ENCODE data around the gene MEGF11. TPM values are rescaled to one million over a fixed set of nuclear protein-coding genes. Genes with fewer than 3 reads are reported as not detected.

Gene MEGF11
- total RNA-seq, 1 experiment from 2014 or later, result 1.2 TPM

DNA sequence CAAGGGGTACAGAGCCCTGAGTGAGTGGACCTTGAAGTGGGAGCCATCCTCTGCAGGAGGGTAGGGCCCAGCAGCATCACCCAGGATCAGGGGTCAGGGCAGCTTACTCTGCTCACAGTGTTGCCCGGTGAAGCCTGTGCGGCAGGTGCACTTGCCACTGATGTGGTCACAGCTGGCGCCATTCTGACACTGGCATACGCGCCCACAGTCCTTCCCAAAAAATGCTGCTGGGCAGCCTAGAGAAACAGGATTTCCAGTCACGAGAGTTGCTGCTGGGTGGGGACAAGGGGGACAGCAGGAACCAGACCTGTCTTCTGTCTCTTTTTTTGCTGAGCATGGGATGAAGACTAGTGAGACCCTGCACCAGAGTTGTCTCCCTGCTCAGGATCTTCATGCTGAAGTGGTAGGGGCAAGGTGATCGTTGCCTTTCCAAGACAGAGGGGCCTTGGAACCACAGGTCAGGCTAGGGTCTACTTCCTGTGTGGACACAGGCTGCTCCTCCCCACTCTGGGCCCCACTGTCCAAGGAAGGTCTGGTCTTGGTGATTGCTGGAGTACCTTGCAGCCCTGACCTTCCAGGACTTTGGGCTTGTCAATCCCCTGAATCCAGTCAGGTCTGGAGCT is 337.4 kb downstream of the MEGF11 start:
- Mint-ChIP-seq H3K4me3 (no peak overlapping the region), H3K4me1 (peaks cover 21 to 22% of the 10 kb centered on the region in 2 experiments), H3K36me3 (ENCODE audit: insufficient read depth in 1 of 3, low read depth in 3 of 3) (peaks cover 0 to 1% (median 0%) of the 10 kb centered on the region in 3 experiments; a peak in 2 of 7 replicates), H3K27ac (peak overlapping the region in 1 of 3 experiments; percentile 18; a peak in 3 of 7 replicates), H3K9me3 (no peaks in the 10 kb centered on the region), H3K27me3 (ENCODE audit: low read depth) (no peaks in the 10 kb centered on the region)
- Histone ChIP-seq H3K27ac (ENCODE audit: insufficient read length, low read depth, low read length) (no peak overlapping the region), H3K79me2 (ENCODE audit: insufficient read depth, low read length) (no peaks in the 10 kb centered on the region), H2BK12ac (ENCODE audit: insufficient read length, low read depth, low read length) (no peak overlapping the region), H4K20me1 (ENCODE audit: control insufficient read depth, insufficient read depth, insufficient read length) (no peaks in the 10 kb centered on the region), H3K4me2 (ENCODE audit: insufficient read depth, insufficient read length, low read length) (no peak overlapping the region), H2BK5ac (ENCODE audit: insufficient read length, low read length) (no peak overlapping the region), H3K79me1 (ENCODE audit: insufficient read depth, low read depth, low read length, poor library complexity, severe bottlenecking) (no peaks in the 10 kb centered on the region), H3K56ac (ENCODE audit: insufficient read length, low read depth, low read length) (no peak overlapping the region), H3K9ac (ENCODE audit: extremely low read depth, insufficient read length, low read length) (no peak overlapping the region), H2BK20ac (ENCODE audit: low read depth, low read length, poor library complexity, severe bottlenecking) (no peak overlapping the region), H4K8ac (replicated peaks; ENCODE audit: insufficient read length, low read depth, low read length) (no peak overlapping the region), H4K5ac (ENCODE audit: insufficient read length, low read depth, low read length) (no peak overlapping the region), H3K18ac (ENCODE audit: insufficient read length, low read depth, low read length) (no peak overlapping the region), H3T11ph (ENCODE audit: low read length) (no peak overlapping the region), H3K14ac (ENCODE audit: insufficient read depth, low read length) (peak overlapping the region; percentile 6; the same call in 1 of the 2 replicates), H2BK120ac (ENCODE audit: low read depth, low read length, poor library complexity, severe bottlenecking) (no peak overlapping the region), H3K23me2 (ENCODE audit: insufficient read length, low read depth, low read length, poor library complexity, severe bottlenecking) (no peaks in the 10 kb centered on the region), H3K4ac (ENCODE audit: low read depth, low read length) (no peak overlapping the region), H3K4me1 (ENCODE audit: insufficient read depth, low read length) (no peaks in the 10 kb centered on the region), H2AK5ac (ENCODE audit: insufficient read length, low read length) (no peak overlapping the region), H2AFZ (ENCODE audit: low read length) (no peak overlapping the region), H4K91ac (ENCODE audit: insufficient read length, low read depth, low read length) (no peak overlapping the region), H3K23ac (ENCODE audit: insufficient read length, low read depth, low read length) (no peak overlapping the region), H2BK15ac (ENCODE audit: low read depth, low read length) (no peak overlapping the region), H3K27me3 (ENCODE audit: insufficient read depth, low read length) (no peaks in the 10 kb centered on the region), H3K9me3 (ENCODE audit: control insufficient read depth, low read depth, low read length) (no peaks in the 10 kb centered on the region)
- no peak for DNase-seq
- WGBS (ENCODE audit: extremely low coverage, insufficient read length, low lambda C conversion rate), result no CpG with 5 or more reads among the region's 7 CpGs
- TF ChIP-seq CTCF (conservative IDR thresholded peaks at IDR 0.05), result no peak
